IPS-15b (cell line): ENCODE results near the gene TAF10.

Source experiments
- H3K27me3 ChIP-seq: one replicate; pipeline ENCODE4 v1.6.1; 2013; ENCODE audit warnings: low read length; ENCODE audit not compliant: control insufficient read depth, insufficient read depth
- H3K36me3 ChIP-seq: one replicate; pipeline ENCODE4 v1.6.1; 2013; ENCODE audit warnings: low read length; ENCODE audit not compliant: control insufficient read depth, insufficient read depth
- H3K4me1 ChIP-seq: one replicate; pipeline ENCODE4 v1.6.1; 2013; ENCODE audit warnings: mild to moderate bottlenecking, low read length; ENCODE audit not compliant: control insufficient read depth, insufficient read depth
- H3K4me3 ChIP-seq: one replicate; pipeline ENCODE4 v1.5.1; 2013; ENCODE audit warnings: low read depth, low read length
- H3K9ac ChIP-seq: one replicate; pipeline ENCODE4 v1.6.1; 2013; ENCODE audit warnings: low read depth, mild to moderate bottlenecking, low read length
- H3K9me3 ChIP-seq: one replicate; pipeline ENCODE4 v1.6.1; 2013; ENCODE audit warnings: mild to moderate bottlenecking, low read length; ENCODE audit not compliant: control insufficient read depth, insufficient read depth

Gene TAF10

DNA sequence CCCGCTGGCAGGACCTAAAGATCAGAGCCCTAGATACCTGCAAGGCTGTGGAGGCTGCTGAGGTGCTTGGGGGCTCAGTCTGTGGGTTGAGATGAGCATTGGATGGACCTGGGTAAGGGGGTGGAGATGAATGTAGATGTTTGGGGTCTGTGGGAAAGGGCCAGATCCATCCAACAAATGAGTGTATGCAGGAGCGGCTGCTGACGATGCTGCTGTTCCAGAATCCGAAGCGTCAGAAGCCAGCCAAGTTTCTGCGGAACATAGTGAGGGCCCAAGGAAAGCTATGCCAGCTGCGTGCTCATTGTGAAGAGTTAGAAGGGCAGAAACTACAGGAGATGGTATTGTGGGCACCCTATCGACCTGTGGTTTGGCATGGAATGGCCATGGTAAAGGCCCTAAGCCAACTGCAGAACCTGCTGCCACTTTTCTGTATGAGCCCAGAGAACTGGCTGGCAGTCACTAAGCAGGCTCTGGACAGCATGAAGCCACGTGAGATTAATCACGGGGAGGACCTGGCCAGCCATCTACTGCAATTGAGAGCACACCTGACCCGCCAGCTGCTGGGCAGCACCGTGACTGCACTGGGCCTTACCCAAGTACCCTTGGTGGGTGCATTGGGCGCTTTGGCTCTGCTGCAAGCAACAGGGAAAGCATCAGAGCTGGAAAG lies 45.2 kb downstream of the TAF10 start:
- no peaks in the 10 kb centered on the region for H3K36me3 ChIP-seq
- H3K4me3 ChIP-seq = no peak overlapping the region
- no peak overlapping the region for H3K9ac ChIP-seq

DNA sequence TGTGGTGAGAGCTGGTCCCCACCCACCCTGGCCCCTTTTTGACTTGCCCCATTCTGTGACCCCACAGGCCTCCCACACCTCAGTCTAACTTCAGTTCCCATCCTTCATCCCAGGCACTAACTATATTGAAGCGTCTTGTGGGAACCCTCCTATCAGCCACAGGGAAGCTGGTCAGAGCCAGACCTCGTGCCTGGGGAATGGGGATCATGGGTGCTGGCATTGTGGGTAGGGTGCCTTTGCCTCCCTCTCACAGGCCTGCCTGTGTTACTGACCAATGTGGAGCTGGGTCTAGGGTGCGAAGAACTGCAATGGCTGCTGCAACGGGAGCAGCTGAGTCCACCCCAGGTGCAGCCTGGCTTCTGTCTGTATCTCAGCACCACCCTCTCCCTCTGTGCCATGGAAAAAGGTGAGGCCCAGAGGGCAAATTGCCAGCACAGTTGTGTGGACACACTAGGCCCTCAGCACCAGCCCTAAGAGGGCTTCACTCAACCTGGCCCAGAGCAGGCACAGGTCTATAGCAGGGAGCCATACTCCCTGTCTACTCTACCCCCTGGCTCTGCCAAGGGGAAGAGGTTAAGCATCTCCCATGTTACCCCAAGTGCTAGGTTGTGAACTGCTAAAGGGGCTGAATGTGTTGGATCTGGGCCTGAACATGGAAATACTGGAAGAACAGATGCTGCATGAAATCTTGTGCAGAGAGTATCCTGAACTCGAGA lies 45.9 kb downstream of the TAF10 start:
- H3K4me1 ChIP-seq = peaks cover 7% of the 10 kb centered on the region
- no peak overlapping the region for H3K9ac ChIP-seq
- no peak overlapping the region for H3K4me3 ChIP-seq
- H3K27me3 ChIP-seq = no peaks in the 10 kb centered on the region
- no peaks in the 10 kb centered on the region for H3K36me3 ChIP-seq
- no peaks in the 10 kb centered on the region for H3K9me3 ChIP-seq

More for the DNA sequence above, 45.2 kb downstream of the TAF10 start:
- Histone ChIP-seq H3K9me3 (no peaks in the 10 kb centered on the region), H3K4me1 (peaks cover 7% of the 10 kb centered on the region), H3K27me3 (no peaks in the 10 kb centered on the region)

DNA sequence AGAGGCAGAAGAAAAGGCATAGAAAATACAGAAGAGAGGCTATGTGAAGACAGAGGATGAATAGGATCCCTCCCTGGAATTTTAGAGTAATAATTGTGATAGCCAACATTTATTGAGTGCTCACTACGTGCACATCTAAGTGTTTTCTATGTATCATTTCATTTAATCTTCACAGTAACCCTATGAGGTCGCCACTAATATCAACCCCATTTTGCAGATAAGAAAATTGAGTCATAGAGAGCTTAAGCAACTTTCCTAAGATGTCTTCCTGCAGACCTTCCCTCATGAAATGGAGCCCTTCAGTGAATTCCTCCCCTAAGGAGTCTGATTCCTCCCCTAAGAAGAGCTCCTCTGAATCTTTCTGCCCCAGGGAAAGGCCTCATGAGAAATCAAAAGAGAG lies 46.7 kb downstream of the TAF10 start:
- no peak overlapping the region for H3K4me3 ChIP-seq
- H3K36me3 ChIP-seq = no peaks in the 10 kb centered on the region
- no peak overlapping the region for H3K9ac ChIP-seq
- H3K4me1 ChIP-seq = peaks cover 7% of the 10 kb centered on the region
- H3K9me3 ChIP-seq = no peaks in the 10 kb centered on the region
- H3K27me3 ChIP-seq = no peaks in the 10 kb centered on the region

DNA sequence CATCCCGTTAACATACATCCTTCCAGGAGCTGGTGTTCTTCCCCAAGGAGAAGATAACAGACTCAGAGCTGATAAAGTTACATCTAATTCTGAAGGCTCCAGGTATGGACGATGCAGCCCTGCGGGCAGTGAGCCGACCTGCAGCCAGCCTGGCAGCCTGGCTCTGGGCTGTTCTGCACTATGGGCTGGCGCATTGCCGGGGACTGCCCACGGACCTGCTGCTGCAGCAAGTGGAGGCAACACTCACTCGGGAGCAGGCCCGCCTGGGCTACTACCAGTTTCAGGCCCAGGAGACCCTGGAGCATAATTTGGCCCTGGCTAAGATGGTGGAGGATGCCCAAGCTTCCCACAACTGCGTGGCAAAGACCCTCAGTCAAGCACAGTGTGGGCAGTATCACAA lies 48.3 kb downstream of the TAF10 start:
- Histone ChIP-seq H3K27me3 (no peaks in the 10 kb centered on the region), H3K9ac (no peak overlapping the region), H3K4me1 (peaks cover 7% of the 10 kb centered on the region), H3K4me3 (no peak overlapping the region), H3K36me3 (no peaks in the 10 kb centered on the region), H3K9me3 (no peaks in the 10 kb centered on the region)

DNA sequence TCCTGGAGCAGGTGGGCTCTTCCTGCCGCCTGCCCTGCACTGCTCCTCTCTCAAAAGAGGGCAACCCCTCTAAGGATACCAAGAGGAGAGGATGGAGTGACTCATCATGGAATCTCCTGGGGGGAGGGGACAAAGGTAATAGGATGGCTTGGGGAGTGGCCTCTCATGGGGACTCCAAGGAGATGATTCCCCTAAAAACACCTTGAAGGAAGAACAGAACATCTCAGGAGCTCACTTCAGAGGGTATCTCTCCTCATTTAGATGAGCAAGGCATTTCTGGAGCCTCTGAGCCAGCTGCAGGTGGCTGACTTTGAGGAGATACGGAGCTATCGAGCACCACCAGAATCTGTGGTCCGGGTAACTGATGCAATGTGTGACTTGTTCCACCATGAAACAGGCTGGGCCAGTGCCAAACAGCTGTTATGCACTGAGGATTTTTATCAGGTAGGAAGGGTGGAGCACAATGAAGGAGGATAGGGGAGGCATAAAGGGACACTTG lies 48.8 kb downstream of the TAF10 start:
- H3K4me1 ChIP-seq = peaks cover 3% of the 10 kb centered on the region
- no peaks in the 10 kb centered on the region for H3K9me3 ChIP-seq
- no peaks in the 10 kb centered on the region for H3K27me3 ChIP-seq
- no peak overlapping the region for H3K4me3 ChIP-seq
- no peak overlapping the region for H3K9ac ChIP-seq
- no peaks in the 10 kb centered on the region for H3K36me3 ChIP-seq

- Histone ChIP-seq H3K4me3 (no peak overlapping the region), H3K9me3 (no peaks in the 10 kb centered on the region), H3K9ac (no peak overlapping the region), H3K36me3 (no peaks in the 10 kb centered on the region), H3K4me1 (peaks cover 3% of the 10 kb centered on the region), H3K27me3 (no peaks in the 10 kb centered on the region)
Observed at GRCh38 chr11:6561288-6561687, 50.7 kb downstream of the TAF10 start.
